H1 (cell line): Measurements from ENCODE around the gene GDPGP1. TPM values are rescaled to one million over a fixed set of nuclear protein-coding genes. Genes with fewer than 3 reads are reported as not detected.

Experiments
- CTCF ChIA-PET: fragments of 300-600 bp; sonication (Branson Sonifier 250); formaldehyde crosslinking; loops from one replicate; lab custom pipeline; 2021; ENCODE audit not compliant: partially characterized antibody; lab: Charles Lee
- POLR2A ChIA-PET: fragments of 300-600 bp; sonication (Branson Sonifier 250); formaldehyde crosslinking; loops from one replicate; lab custom pipeline; 2021; ENCODE audit warnings: inconsistent platforms; ENCODE audit not compliant: partially characterized antibody; lab: Charles Lee
- DNase-seq, 2 experiments: peaks; one replicate each; pipeline versions ENCODE4 v3.0.0 to v3.0.0-alpha.2; 2010 to 2022; ENCODE audit warnings: low spot score in 2 of 2, low read depth in 1 of 2, mixed read lengths in 1 of 2
- FAIRE-seq: peaks from 2 replicates; lab custom pipeline; 2011; peaks lifted over from hg19 to GRCh38; lab: Jason Lieb, UNC
- H2AFZ ChIP-seq: 2 replicates; pipeline ENCODE4 v1.8.1; 2012; ENCODE audit warnings: low read length, inconsistent platforms
- H2AK5ac ChIP-seq: 2 replicates; pipeline ENCODE4 v1.6.1; 2013; ENCODE audit warnings: low read depth, low read length
- H2BK120ac ChIP-seq: replicated peaks from 2 replicates; pipeline ENCODE3; 2013; ENCODE audit warnings: low read depth, low read length, inconsistent platforms
- H2BK12ac ChIP-seq: 2 replicates; pipeline ENCODE4 v1.6.1; 2013; ENCODE audit warnings: low read depth, low read length
- H2BK15ac ChIP-seq: 2 replicates; pipeline ENCODE4 v1.6.1; 2013; ENCODE audit warnings: low read length
- H2BK20ac ChIP-seq: 2 replicates; pipeline ENCODE4 v1.6.1; 2013; ENCODE audit warnings: low read length
- H2BK5ac ChIP-seq: 2 replicates; pipeline ENCODE4 v1.6.1; 2013; ENCODE audit warnings: low read depth, low read length
- H3K14ac ChIP-seq: 2 replicates; pipeline ENCODE4 v1.6.1; 2013; ENCODE audit warnings: inconsistent platforms; ENCODE audit not compliant: insufficient read length
- H3K18ac ChIP-seq: 2 replicates; pipeline ENCODE4 v1.6.1; 2013; ENCODE audit warnings: low read length; ENCODE audit errors: extremely low read depth
- H3K23ac ChIP-seq: 2 replicates; pipeline ENCODE4 v1.6.1; 2013; ENCODE audit warnings: inconsistent platforms; ENCODE audit not compliant: insufficient read length
- H3K23me2 ChIP-seq: 2 replicates; pipeline ENCODE4 v1.6.1; 2013; ENCODE audit warnings: low read depth, low read length
- H3K27ac ChIP-seq: 2 replicates; pipeline ENCODE4 v1.6.1; 2011; ENCODE audit warnings: low read depth, low read length, inconsistent platforms
- H3K27me3 ChIP-seq, 4 experiments: replicated peaks in 1 of 4; 1 replicate in 1 of 4; 2 replicates in 3 of 4; pipeline versions ENCODE4 v1.6.1 to v1.8.1; 2011 to 2013; ENCODE audit warnings: low read length in 3 of 4, mild to moderate bottlenecking in 3 of 4, inconsistent platforms in 2 of 4, mixed read lengths in 2 of 4, moderate library complexity in 1 of 4; ENCODE audit not compliant: control insufficient read depth in 3 of 4, insufficient read depth in 3 of 4; ENCODE audit errors: extremely low read depth in 1 of 4
- H3K36me3 ChIP-seq, 4 experiments: 2 replicates each; pipeline versions ENCODE4 v1.6.1 to v1.8.1; 2011 to 2013; ENCODE audit warnings: mild to moderate bottlenecking in 4 of 4, low read length in 3 of 4, moderate library complexity in 2 of 4, control low read depth in 1 of 4, inconsistent platforms in 1 of 4; ENCODE audit not compliant: insufficient read depth in 4 of 4, control insufficient read depth in 2 of 4
- H3K4ac ChIP-seq: replicated peaks from 2 replicates; pipeline ENCODE3; 2013; ENCODE audit warnings: low read length, low read depth, mixed read lengths, inconsistent platforms; ENCODE audit not compliant: insufficient read length
- H3K4me1 ChIP-seq, 4 experiments: replicated peaks in 1 of 4; 1 replicate in 1 of 4; 2 replicates in 3 of 4; pipeline versions ENCODE4 v1.6.1 to v1.8.1; 2011 to 2013; ENCODE audit warnings: low read length in 3 of 4, inconsistent platforms in 2 of 4, mixed read lengths in 1 of 4; ENCODE audit not compliant: insufficient read depth in 4 of 4, control insufficient read depth in 3 of 4
- H3K4me2 ChIP-seq, 2 experiments: 2 replicates each; pipeline versions ENCODE4 v1.6.1 to v1.8.1; 2011 to 2013; ENCODE audit warnings: low read depth in 2 of 2, low read length in 2 of 2, control low read depth in 1 of 2, inconsistent platforms in 1 of 2, mild to moderate bottlenecking in 1 of 2; ENCODE audit not compliant: insufficient read depth in 1 of 2
- H3K4me3 ChIP-seq, 4 experiments: fragments of 200-600, 300-600 bp in 1 of 4; sonication (generic), shearing (Covaris generic), sonication (Bioruptor Twin) in 1 of 4; 2 replicates each; pipeline versions ENCODE4 v1.5.1 to v1.8.1; 2011 to 2016; ENCODE audit warnings: low read length in 4 of 4, low read depth in 3 of 4, control low read depth in 2 of 4, inconsistent platforms in 2 of 4, mild to moderate bottlenecking in 2 of 4, mixed read lengths in 1 of 4, moderate library complexity in 1 of 4; ENCODE audit not compliant: insufficient read depth in 2 of 4; ENCODE audit errors: extremely low read depth in 1 of 4
- H3K56ac ChIP-seq: replicated peaks from 2 replicates; pipeline ENCODE3; 2013; ENCODE audit warnings: low read depth, mild to moderate bottlenecking, mixed read lengths, low read length, inconsistent platforms; ENCODE audit not compliant: insufficient read length
- H3K79me1 ChIP-seq: 2 replicates; pipeline ENCODE4 v1.6.1; 2013; ENCODE audit warnings: low read depth, low read length, control low read depth
- H3K79me2 ChIP-seq, 2 experiments: 2 replicates each; pipeline versions ENCODE4 v1.6.1 to v1.8.1; 2012 to 2013; ENCODE audit warnings: low read length in 2 of 2, mild to moderate bottlenecking in 2 of 2, inconsistent platforms in 1 of 2; ENCODE audit not compliant: insufficient read depth in 2 of 2, control insufficient read depth in 1 of 2
- H3K9ac ChIP-seq, 4 experiments: replicated peaks in 1 of 4; 1 replicate in 1 of 4; 2 replicates in 3 of 4; pipeline versions ENCODE4 v1.6.1 to v1.8.1; 2011 to 2013; ENCODE audit warnings: low read depth in 3 of 4, low read length in 3 of 4, control low read depth in 2 of 4, mild to moderate bottlenecking in 2 of 4, moderate library complexity in 2 of 4, inconsistent platforms in 1 of 4; ENCODE audit errors: extremely low read depth in 1 of 4
- H3K9me3 ChIP-seq, 2 experiments: 2 replicates each; pipeline versions ENCODE4 v1.6.1 to v1.8.1; 2012 to 2013; ENCODE audit warnings: mild to moderate bottlenecking in 2 of 2, moderate library complexity in 2 of 2, control low read depth in 1 of 2, inconsistent platforms in 1 of 2, low read depth in 1 of 2, low read length in 1 of 2, mixed read lengths in 1 of 2; ENCODE audit not compliant: insufficient read depth in 2 of 2
- H4K20me1 ChIP-seq, 2 experiments: replicated peaks in 1 of 2; 2 replicates each; pipeline versions ENCODE3 to v1.8.1; 2011 to 2013; ENCODE audit warnings: inconsistent platforms in 2 of 2, low read length in 2 of 2, mild to moderate bottlenecking in 1 of 2; ENCODE audit not compliant: insufficient read depth in 2 of 2, control insufficient read depth in 1 of 2
- H4K5ac ChIP-seq: 2 replicates; pipeline ENCODE4 v1.6.1; 2013; ENCODE audit warnings: low read length, low read depth, mixed read lengths, inconsistent platforms; ENCODE audit not compliant: insufficient read length
- H4K8ac ChIP-seq: 2 replicates; pipeline ENCODE4 v1.8.0; 2013; ENCODE audit warnings: mild to moderate bottlenecking, moderate library complexity, low read length, inconsistent platforms; ENCODE audit not compliant: insufficient read depth; ENCODE audit errors: extremely low read depth
- H4K91ac ChIP-seq: replicated peaks from 2 replicates; pipeline ENCODE3; 2013; ENCODE audit warnings: low read length, mixed read lengths, inconsistent platforms; ENCODE audit not compliant: insufficient read length
- CREB1 ChIP-seq: IDR thresholded peaks from 2 replicates; pipeline ENCODE4 v1.6.1; 2012; ENCODE audit warnings: inconsistent platforms
- WGBS, 2 experiments: shearing (Covaris generic) in 1 of 2; methylation state at CpG; one replicate each; pipeline versions ENCODE4 v1.1.6 to v1.1.7; 2013 to 2015; ENCODE audit warnings: low lambda C conversion rate in 2 of 2, mixed read lengths in 2 of 2, inconsistent platforms in 1 of 2, low coverage in 1 of 2, missing lambda C conversion rate in 1 of 2; ENCODE audit not compliant: insufficient replicate concordance in 2 of 2, insufficient coverage in 1 of 2, insufficient read length in 1 of 2; ENCODE audit errors: extremely low coverage in 1 of 2, missing lambda C conversion rate in 1 of 2; 5-methylcytosine and 5-hydroxymethylcytosine counted together
- polyA plus RNA-seq, 7 experiments: library from polyadenylated mRNA; depleted of rRNA in 3 of 7; stranded (reverse) in 5 of 7; unstranded in 2 of 7; fragments of >200 nt in 5 of 7; fragments of 200-250 nt in 2 of 7; gene quantifications; 1 replicate in 5 of 7; 2 replicates in 1 of 7; 4 replicates in 1 of 7; pipeline versions ENCODE4 v1.2.1 to v1.2.3, GENCODE V29; 2011 to 2013; ENCODE audit warnings: missing spikeins in 2 of 7, mixed read lengths in 2 of 7
- total RNA-seq: library from RNA; stranded (reverse); fragmentation: NEBNext Ultra II Directional; extraction: Animal tissue kit (Norgen Biotek cat#: 25700); gene quantifications from 2 replicates; pipeline ENCODE4 v1.2.1, GENCODE V29; 2021

The GDPGP1 gene
- total and polyA plus RNA-seq, 2 of the 8 experiments (the other 6 are each of a cell fraction or from before 2014, with no cell fraction given), result 1.8 to 5.6 TPM

GRCh38 chr15:90205886-90206285 lies 28.1 kb upstream of the GDPGP1 start:
- Histone ChIP-seq H3K23me2 (peaks cover 11% of the 10 kb centered on the region), H3K79me2 (peaks cover 9 to 62% of the 10 kb centered on the region in 2 experiments), H3K14ac (no peak overlapping the region), H3K23ac (no peak overlapping the region), H3K9ac (no peak overlapping the region), H2BK15ac (no peak overlapping the region), H2BK120ac (no peak overlapping the region), H2BK20ac (no peak overlapping the region), H3K79me1 (peaks cover 18% of the 10 kb centered on the region), H4K5ac (no peak overlapping the region), H3K4me1 (peaks cover 0 to 13% (median 3%) of the 10 kb centered on the region in 4 experiments; a peak in 5 of 7 replicates), H3K36me3 (peaks cover 0 to 3% (median 2%) of the 10 kb centered on the region in 4 experiments; a peak in 4 of 8 replicates), H4K8ac (no peak overlapping the region), H3K4me3 (no peak overlapping the region), H3K27me3 (no peaks in the 10 kb centered on the region), H3K4me2 (no peak overlapping the region; a peak in 1 of 4 replicates), H2AFZ (no peak overlapping the region), H3K4ac (no peak overlapping the region), H2BK12ac (no peak overlapping the region), H3K56ac (no peak overlapping the region), H3K18ac (no peak overlapping the region), H3K9me3 (no peaks in the 10 kb centered on the region), H2BK5ac (no peak overlapping the region), H3K27ac (no peak overlapping the region), H4K20me1 (peaks cover 6 to 29% of the 10 kb centered on the region in 2 experiments), H4K91ac (no peak overlapping the region), H2AK5ac (no peak overlapping the region)
- FAIRE-seq (no peak), DNase-seq (no peak)
- POLR2A ChIA-PET, result interaction anchor here (2.0 kb wide), 1 partner anchor 15 kb away, joined by 5 read pairs; no protein-coding TSS in a partner anchor
- 96% methylated on average over 5 of the region's 5 CpGs; no CpG with 5 or more reads in 1 of the 2 experiments for whole genome bisulfite sequencing, 2 experiments
- CTCF ChIA-PET, result interaction anchor here (1.0 to 12.6 kb wide), 4 partner anchors 11 to 63 kb away, joined by 3 to 182 read pairs (median 24); no protein-coding TSS in a partner anchor
- TF ChIP-seq CREB1, result no peak
